Fibroblast of gingiva (primary cell): ENCODE data around the gene HEBP2.
"Not testable (repeated sequence)": the region's sequence is repeated elsewhere in the genome, so short reads cannot be mapped to it uniquely, and the experiment has no call there.

ENCODE experiments used
- DNase-seq: peaks from one replicate; pipeline ENCODE4 v3.0.0-alpha.2; 2011; ENCODE audit warnings: low read depth

The HEBP2 gene

GRCh38 chr6:138403801-138404665, at the start of gene HEBP2:
TSS of gene HEBP2 (plus strand) at chr6:138404223. CDS start at chr6:138404496, 273 bp downstream.
- DNase-seq: peak; percentile 84

GRCh38 chr6:138357928-138358327, 46.1 kb upstream of the HEBP2 start:
- no peak for DNase-seq

- DNase-seq: not testable (repeated sequence)
Observed at GRCh38 chr6:138368684-138369083, 35.3 kb upstream of the HEBP2 start.

- no peak for DNase-seq
Observed at GRCh38 chr6:138370631-138371451, 33.2 kb upstream of the HEBP2 start.

GRCh38 chr6:138371452-138371711, 32.6 kb upstream of the HEBP2 start:
- DNase-seq: no peak

GRCh38 chr6:138371720-138372119, 32.3 kb upstream of the HEBP2 start:
- no peak for DNase-seq

GRCh38 chr6:138372711-138373463, 31.1 kb upstream of the HEBP2 start:
- no peak for DNase-seq

GRCh38 chr6:138374230-138374629, 29.8 kb upstream of the HEBP2 start:
- no peak for DNase-seq

GRCh38 chr6:138374815-138375214, 29.2 kb upstream of the HEBP2 start:
- no peak for DNase-seq

GRCh38 chr6:138377042-138377441, 27.0 kb upstream of the HEBP2 start:
- no peak for DNase-seq

- DNase-seq: no peak
Observed at GRCh38 chr6:138377844-138378243, 26.2 kb upstream of the HEBP2 start, which contains the start of gene SMIM28. TSS of gene SMIM28 (plus strand) at chr6:138377905. CDS start at chr6:138378073, 168 bp downstream.

GRCh38 chr6:138378463-138378862, 25.6 kb upstream of the HEBP2 start:
- DNase-seq: no peak

- DNase-seq: no peak
Observed at GRCh38 chr6:138382498-138383265, 21.3 kb upstream of the HEBP2 start.

- no peak for DNase-seq
Observed at GRCh38 chr6:138383776-138384175, 20.2 kb upstream of the HEBP2 start.

GRCh38 chr6:138386897-138387296, 17.1 kb upstream of the HEBP2 start:
- DNase-seq: no peak

- DNase-seq: no peak
Observed at GRCh38 chr6:138387577-138388368, 16.2 kb upstream of the HEBP2 start.

- no peak for DNase-seq
Observed at GRCh38 chr6:138389551-138389950, 14.5 kb upstream of the HEBP2 start.

GRCh38 chr6:138393871-138394783, 9.9 kb upstream of the HEBP2 start:
- no peak for DNase-seq

GRCh38 chr6:138396709-138397108, 7.3 kb upstream of the HEBP2 start:
- no peak for DNase-seq
